HEK293 (cell line): ENCODE results near the gene TIE1.

ENCODE experiments used
- CTCF ChIA-PET: fragments of 350-600 bp; formaldehyde crosslinking; extraction: SDS; loops from one replicate; lab custom pipeline; 2021; ENCODE audit warnings: antibody characterized with exemption; lab: Yijun Ruan, JAX
- POLR2A ChIA-PET: fragments of 300-600 bp; formaldehyde crosslinking; extraction: SDS; loops from one replicate; lab custom pipeline; 2020; ENCODE audit warnings: antibody characterized with exemption, inconsistent platforms; lab: Yijun Ruan, JAX
- H3K27ac ChIP-seq: fragments of 200-500 bp; sonication (Bioruptor generic); 2 replicates; pipeline ENCODE4 v1.5.1; 2014; ENCODE audit warnings: low read depth, low read length, control low read depth, inconsistent platforms; ENCODE audit errors: extremely low read depth
- H3K36me3 ChIP-seq, 2 experiments: fragments of 200-500 bp in 1 of 2; sonication (Bioruptor generic) in 1 of 2; 1 replicate in 1 of 2; 2 replicates in 1 of 2; pipeline ENCODE4 v1.5.1; 2014 to 2017; ENCODE audit warnings: inconsistent platforms in 2 of 2, low read length in 2 of 2; ENCODE audit not compliant: control insufficient read depth in 2 of 2, insufficient read depth in 1 of 2
- H3K4me1 ChIP-seq: fragments of 200-500 bp; sonication (Bioruptor generic); 2 replicates; pipeline ENCODE4 v1.5.1; 2014; ENCODE audit warnings: mild to moderate bottlenecking, low read length, inconsistent platforms; ENCODE audit not compliant: control insufficient read depth, insufficient read depth
- H3K4me3 ChIP-seq: 2 replicates; pipeline ENCODE4 v1.5.1; 2011; ENCODE audit warnings: low read depth, mild to moderate bottlenecking, control low read depth, low read length, moderate library complexity
- H3K9me3 ChIP-seq: fragments of 200-500 bp; sonication (Bioruptor generic); 2 replicates; pipeline ENCODE4 v1.5.1; 2014; ENCODE audit warnings: low read depth, low read length, inconsistent platforms; ENCODE audit not compliant: control insufficient read depth, insufficient read depth
- SCRT1 ChIP-seq: fragments of 450-650 bp; formaldehyde crosslinking; IDR thresholded peaks from 2 replicates; pipeline ENCODE4 v1.5.1; 2016; ENCODE audit warnings: missing biosample characterization, missing genetic modification characterization, borderline replicate concordance
- TRIM28 ChIP-seq: IDR thresholded peaks from 2 replicates; pipeline ENCODE4 v1.6.1; 2011; ENCODE audit warnings: low read length, control low read depth, borderline replicate concordance
- ZNF239 ChIP-seq: fragments of 450-650 bp; formaldehyde crosslinking; IDR thresholded peaks from 2 replicates; pipeline ENCODE4 v1.5.1; 2016; ENCODE audit warnings: missing biosample characterization, missing genetic modification characterization
- ZSCAN23 ChIP-seq: fragments of 450-650 bp; formaldehyde crosslinking; IDR thresholded peaks from 2 replicates; pipeline ENCODE4 v1.5.1; 2016; ENCODE audit warnings: missing biosample characterization, missing genetic modification characterization

TIE1 gene

DNA sequence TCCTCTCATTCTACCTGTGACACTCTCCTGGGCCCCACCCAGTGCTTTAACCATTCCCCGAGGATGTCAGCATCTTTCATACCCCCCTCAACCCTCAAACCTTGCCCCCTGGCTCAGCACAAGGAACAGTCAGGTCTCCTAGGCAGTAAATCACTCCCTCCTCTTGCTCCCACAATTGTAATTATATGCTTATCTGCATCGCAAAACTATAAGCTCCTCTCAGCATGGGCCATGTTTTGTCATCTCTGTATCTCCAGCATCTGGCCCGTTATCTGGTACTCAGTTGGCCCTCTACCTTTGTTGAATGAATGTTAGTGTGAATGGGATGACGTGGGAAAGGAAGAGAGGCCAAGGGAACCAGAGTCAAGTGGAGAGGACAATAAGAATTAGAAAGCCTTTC lies 69.8 kb downstream of the TIE1 start (continued):
- TF ChIP-seq ZNF239 (tag by site-specific recombination) = no peak

GRCh38 chr1:43372172-43372571 lies 71.4 kb downstream of the TIE1 start:
- H3K27ac ChIP-seq = no peak overlapping the region
- H3K4me3 ChIP-seq = no peak overlapping the region
- no peak for TF ChIP-seq ZSCAN23 (tag by site-specific recombination)
- TF ChIP-seq SCRT1 (tag by site-specific recombination) = no peak
- TF ChIP-seq TRIM28 = no peak
- no peaks in the 10 kb centered on the region for H3K9me3 ChIP-seq
- CTCF ChIA-PET = no interaction called here
- POLR2A ChIA-PET = interaction anchor here (0.9 kb wide), 1 partner anchor 12 kb away, joined by 5 read pairs; no protein-coding TSS in a partner anchor
- H3K36me3 ChIP-seq = no peaks in the 10 kb centered on the region
- H3K4me1 ChIP-seq = peaks cover 6% of the 10 kb centered on the region; the same call in 1 of the 2 replicates
